Muscle layer of duodenum (tissue), 2 donors: ENCODE results near the gene JARID2.

Experiments
- H3K27ac ChIP-seq: one replicate; pipeline ENCODE4 v1.7.0; 2013; ENCODE audit warnings: mild to moderate bottlenecking, low read length
- H3K27me3 ChIP-seq: one replicate; pipeline ENCODE4 v1.7.0; 2013; ENCODE audit warnings: low read depth, mild to moderate bottlenecking, control low read depth, low read length
- H3K36me3 ChIP-seq, 2 donors: one replicate each; pipeline ENCODE4 v1.7.0; 2013; ENCODE audit warnings: low read length in 2 of 2, control low read depth in 1 of 2, mild to moderate bottlenecking in 1 of 2; ENCODE audit not compliant: insufficient read depth in 2 of 2, control insufficient read depth in 1 of 2
- H3K4me1 ChIP-seq, 2 donors: one replicate each; pipeline ENCODE4 v1.7.0; 2013; ENCODE audit warnings: low read length in 2 of 2, mild to moderate bottlenecking in 2 of 2, control low read depth in 1 of 2, moderate library complexity in 1 of 2; ENCODE audit not compliant: insufficient read depth in 2 of 2, control insufficient read depth in 1 of 2
- H3K4me3 ChIP-seq, 2 donors: one replicate each; pipeline ENCODE4 v1.7.0; 2013; ENCODE audit warnings: low read length in 2 of 2, low read depth in 1 of 2, mild to moderate bottlenecking in 1 of 2
- H3K9me3 ChIP-seq, 2 donors: one replicate each; pipeline ENCODE4 v1.7.0; 2013; ENCODE audit warnings: low read length in 2 of 2, control low read depth in 1 of 2, mild to moderate bottlenecking in 1 of 2; ENCODE audit not compliant: control insufficient read depth in 1 of 2
- donor health status: healthy.

Gene JARID2

DNA sequence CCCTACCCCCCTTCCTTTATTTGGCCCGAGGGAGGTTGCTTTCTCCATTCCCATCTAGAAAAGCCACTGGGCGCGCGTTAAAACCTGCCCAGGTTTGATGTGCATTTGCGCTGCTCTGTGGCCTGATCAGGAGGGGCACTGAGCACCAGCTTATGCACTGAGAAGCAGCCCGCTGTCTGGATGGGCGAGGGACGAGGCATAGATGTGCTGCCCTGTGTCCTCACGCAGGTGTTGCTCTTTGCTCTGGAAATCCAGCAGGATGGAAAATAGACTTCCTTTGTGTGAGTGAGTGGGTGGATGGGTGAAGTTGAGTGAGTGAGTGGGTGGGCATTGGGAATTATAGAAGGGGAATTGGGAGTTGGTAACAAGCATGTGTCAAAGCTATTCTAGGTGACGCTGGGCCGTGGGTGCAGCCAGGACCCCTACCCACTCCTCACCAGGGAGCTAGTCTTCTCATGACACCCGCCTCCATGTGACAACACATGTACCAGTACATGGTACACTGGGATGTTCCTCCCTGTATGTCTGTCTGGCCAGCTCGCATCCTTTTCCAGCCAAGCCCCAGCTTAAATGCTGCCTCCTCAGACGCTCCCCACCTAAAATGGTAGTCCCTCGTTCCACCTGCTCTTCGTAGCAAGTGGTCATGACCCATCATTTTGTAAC, 254.3 kb downstream of the JARID2 start:
- peaks cover 21 to 23% of the 10 kb centered on the region in 2 donors for H3K36me3 ChIP-seq

DNA sequence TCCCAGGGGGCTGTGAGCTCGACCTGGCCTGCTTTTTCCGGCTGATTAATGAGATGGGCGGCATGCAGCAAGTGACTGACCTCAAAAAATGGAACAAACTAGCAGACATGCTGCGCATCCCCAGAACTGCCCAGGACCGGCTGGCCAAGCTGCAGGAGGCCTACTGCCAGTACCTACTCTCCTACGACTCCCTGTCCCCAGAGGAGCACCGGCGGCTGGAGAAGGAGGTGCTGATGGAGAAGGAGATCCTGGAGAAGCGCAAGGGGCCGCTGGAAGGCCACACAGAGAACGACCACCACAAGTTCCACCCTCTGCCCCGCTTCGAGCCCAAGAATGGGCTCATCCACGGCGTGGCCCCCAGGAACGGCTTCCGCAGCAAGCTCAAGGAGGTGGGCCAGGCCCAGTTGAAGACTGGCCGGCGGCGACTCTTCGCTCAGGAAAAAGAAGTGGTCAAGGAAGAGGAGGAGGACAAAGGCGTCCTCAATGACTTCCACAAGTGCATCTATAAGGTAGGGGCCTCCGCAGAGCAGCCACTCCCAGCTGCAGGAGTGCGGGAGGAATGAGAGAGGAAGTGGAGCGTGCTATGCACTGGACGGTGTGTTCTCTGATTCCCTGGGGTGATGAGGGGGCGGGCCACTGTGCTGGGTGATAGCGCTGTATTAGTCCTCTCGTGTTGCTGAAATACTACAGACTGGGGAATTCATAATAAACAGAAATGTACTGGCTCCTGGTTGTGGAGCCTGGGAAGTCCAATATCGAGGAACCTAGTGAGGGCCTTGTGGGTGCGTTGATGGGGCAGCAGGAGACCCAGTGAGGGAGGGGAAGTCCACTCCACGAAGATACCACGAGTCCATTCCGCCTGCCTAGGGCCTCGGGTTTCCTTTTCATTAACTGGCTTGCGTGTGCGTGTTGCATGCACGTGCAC, 255.3 kb downstream of the JARID2 start:
- peaks cover 21% of the 10 kb centered on the region in 2 donors for H3K36me3 ChIP-seq
- H3K9me3 ChIP-seq = no peaks in the 10 kb centered on the region
- no peak overlapping the region for H3K27ac ChIP-seq
- H3K4me1 ChIP-seq = peaks cover 9 to 18% of the 10 kb centered on the region in 2 donors
- H3K27me3 ChIP-seq = no peaks in the 10 kb centered on the region
- no peak overlapping the region for H3K4me3 ChIP-seq

More for the DNA sequence above, 254.3 kb downstream of the JARID2 start:
- Histone ChIP-seq H3K4me1 (peaks cover under 1 to 14% of the 10 kb centered on the region in 2 donors), H3K27me3 (no peaks in the 10 kb centered on the region), H3K4me3 (no peak overlapping the region), H3K9me3 (no peaks in the 10 kb centered on the region), H3K27ac (no peak overlapping the region)

DNA sequence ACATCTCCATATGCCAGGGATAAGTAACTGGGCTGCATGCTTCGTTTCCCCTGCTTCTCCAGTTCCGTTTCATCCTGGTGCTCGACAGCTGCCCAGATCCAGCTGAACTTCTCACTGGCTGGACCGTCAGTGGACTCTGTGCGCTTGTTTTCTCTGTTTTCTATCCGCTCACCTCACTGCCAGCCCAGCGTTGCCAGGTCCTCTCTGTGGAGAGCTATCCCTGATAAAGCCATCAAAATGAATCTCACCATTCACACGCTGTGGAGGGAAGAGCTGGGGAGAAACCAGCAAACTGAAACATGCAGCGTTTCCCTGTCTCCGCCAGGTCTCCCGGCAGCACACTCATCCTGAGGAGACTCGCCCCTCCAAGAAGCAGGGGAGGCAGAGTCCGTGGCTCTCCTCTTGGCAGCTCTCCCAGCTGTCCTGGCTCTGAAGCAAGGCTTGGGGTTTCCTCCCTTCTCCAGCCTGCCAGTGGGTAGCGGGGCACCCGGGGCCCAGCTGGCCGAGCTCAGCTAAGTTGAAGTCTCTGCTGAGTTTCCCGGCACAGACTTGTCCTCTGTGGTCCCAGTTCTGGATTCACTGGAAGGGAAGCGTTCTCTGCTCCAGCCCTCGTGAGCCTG, 256.1 kb downstream of the JARID2 start:
- Histone ChIP-seq H3K4me3 (no peak overlapping the region), H3K9me3 (no peaks in the 10 kb centered on the region), H3K4me1 (peaks cover 9 to 20% of the 10 kb centered on the region in 2 donors), H3K27ac (no peak overlapping the region), H3K27me3 (no peaks in the 10 kb centered on the region), H3K36me3 (peaks cover 13 to 21% of the 10 kb centered on the region in 2 donors)

DNA sequence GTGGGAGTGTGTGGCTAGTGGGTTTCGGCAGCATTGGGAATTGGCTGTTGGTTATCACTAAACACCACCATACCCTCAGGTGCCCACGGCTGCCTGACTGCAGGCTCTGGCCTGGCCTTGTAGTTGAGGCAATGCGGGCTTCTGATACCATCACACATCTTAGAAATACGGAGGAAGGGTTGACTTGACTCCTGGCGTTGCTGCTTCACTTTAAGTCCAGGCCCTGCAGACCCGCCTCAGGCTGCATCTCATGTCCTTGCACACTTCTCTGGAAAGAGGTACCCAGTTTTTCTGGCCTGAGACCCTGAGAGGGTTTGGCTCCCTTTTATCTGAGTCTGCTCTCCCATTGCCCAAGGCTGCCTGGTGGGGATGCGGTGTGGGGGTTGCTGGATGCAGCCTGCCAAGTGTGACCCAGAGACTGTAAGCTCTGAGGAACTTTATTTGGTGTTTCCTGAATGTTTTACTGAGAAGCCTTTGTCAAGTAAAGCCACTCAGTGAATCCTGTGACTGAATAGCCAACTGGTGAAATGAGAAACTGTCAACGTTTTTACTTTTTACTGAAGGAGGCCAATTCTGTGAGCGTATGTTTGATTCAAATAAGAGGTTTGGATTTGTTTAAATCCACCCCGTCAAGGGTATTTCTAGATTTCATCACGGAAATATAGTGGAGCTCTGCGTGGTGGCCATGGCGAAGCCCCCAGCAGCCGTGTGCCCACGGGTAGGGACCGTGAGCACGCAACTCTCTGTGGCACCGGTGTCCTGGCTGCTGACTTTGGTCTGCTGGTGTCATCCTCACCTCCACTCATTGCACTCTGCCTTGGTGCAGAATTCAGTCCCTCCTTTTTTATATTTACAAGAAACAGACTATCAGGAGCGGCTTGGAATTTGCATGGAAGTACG, 256.8 kb downstream of the JARID2 start:
- no peak overlapping the region for H3K4me3 ChIP-seq
- H3K36me3 ChIP-seq = peaks cover 16 to 26% of the 10 kb centered on the region in 2 donors

DNA sequence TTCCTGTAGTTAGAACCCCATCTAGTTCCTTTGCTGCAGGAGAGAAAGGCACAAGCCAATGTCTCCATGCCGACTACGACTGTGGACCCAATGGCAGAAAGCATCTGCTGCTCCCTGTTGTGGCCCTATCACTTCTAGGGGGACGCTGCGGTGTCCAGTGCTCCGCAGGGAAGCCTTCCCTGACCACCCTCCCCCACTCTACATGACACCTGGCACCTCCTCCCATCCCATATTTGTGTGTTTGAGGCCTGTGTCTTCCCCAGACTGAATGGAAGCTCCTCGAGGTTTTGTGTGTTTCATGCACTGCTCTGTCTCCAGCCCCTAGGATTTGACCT, 257.4 kb downstream of the JARID2 start:
- H3K9me3 ChIP-seq = no peaks in the 10 kb centered on the region
- no peak overlapping the region for H3K4me3 ChIP-seq
- H3K4me1 ChIP-seq = peaks cover 9 to 20% of the 10 kb centered on the region in 2 donors
- no peaks in the 10 kb centered on the region for H3K27me3 ChIP-seq
- no peak overlapping the region for H3K27ac ChIP-seq
- H3K36me3 ChIP-seq = peaks cover 18 to 31% of the 10 kb centered on the region in 2 donors

More for the DNA sequence above, 256.8 kb downstream of the JARID2 start:
- Histone ChIP-seq H3K27me3 (no peaks in the 10 kb centered on the region), H3K4me1 (peaks cover 9 to 20% of the 10 kb centered on the region in 2 donors), H3K27ac (no peak overlapping the region), H3K9me3 (no peaks in the 10 kb centered on the region)

DNA sequence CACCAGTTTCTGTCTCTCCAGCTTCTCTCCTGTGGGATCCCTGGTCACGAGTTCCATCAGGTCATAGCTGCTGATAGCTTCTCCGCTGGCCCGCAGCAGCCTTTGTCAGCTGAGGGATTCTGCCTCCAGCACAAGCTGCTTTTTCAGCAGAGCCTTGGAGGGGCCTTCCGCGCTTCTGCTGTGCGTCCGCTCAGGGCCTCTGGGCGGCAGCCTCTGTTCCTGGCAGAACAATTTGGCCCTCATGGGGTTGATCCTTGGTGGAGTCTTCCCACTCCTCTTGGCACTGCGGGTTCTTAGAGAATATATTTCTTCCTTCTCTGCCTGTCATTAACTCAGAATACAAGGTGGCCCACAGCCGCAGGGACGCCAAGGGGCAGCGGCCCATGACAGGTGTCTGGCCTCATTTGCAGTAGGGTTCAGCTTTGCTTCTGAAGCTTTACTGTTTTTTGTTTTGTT, 258.2 kb downstream of the JARID2 start:
- Histone ChIP-seq H3K27me3 (no peaks in the 10 kb centered on the region), H3K27ac (no peak overlapping the region), H3K4me3 (peak overlapping the region; percentile 21 to 39), H3K9me3 (no peaks in the 10 kb centered on the region), H3K36me3 (peaks cover 20 to 32% of the 10 kb centered on the region in 2 donors), H3K4me1 (peaks cover 9 to 20% of the 10 kb centered on the region in 2 donors)

DNA sequence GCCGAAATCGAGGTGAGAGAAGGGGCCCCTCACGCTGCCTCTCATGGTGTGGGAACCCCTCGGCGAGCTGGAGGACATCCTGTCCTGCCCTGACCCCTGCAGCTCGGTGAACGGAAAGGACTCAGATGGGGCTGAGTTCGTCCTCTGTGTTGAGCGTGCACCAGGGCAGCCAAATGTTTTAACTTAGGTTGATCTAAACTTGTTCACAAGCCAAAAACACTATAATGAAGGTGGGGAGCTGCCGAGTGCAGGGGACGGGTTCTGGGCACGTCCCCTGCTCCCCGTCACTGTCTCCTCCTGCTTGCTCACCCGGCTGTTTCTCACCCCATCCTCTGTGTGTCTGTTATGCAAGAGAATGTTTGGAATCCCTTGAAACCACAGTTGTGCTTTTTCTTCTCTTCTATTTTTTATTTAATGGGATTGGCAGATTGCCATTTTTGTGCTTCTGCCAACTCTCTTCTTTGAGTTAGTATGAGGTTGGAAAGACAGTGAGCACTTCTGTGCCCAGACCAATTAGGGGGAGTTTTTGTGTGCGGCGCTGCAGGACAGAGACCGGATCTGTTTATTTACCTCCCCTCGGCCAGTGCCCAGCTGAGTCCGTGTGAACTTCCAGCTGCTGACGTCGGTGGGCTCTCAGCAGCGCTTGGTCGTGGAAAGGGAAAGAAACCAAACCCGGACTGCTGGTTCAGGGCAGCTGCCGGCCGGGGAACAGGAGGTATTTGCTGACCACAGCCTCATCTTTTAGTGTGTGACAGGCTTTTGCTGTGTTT, 258.9 kb downstream of the JARID2 start:
- peak overlapping the region; percentile 21 to 39 for H3K4me3 ChIP-seq
- peaks cover 9 to 20% of the 10 kb centered on the region in 2 donors for H3K4me1 ChIP-seq
- H3K9me3 ChIP-seq = no peaks in the 10 kb centered on the region
- peaks cover 20 to 32% of the 10 kb centered on the region in 2 donors for H3K36me3 ChIP-seq
- no peaks in the 10 kb centered on the region for H3K27me3 ChIP-seq
- no peak overlapping the region for H3K27ac ChIP-seq

DNA sequence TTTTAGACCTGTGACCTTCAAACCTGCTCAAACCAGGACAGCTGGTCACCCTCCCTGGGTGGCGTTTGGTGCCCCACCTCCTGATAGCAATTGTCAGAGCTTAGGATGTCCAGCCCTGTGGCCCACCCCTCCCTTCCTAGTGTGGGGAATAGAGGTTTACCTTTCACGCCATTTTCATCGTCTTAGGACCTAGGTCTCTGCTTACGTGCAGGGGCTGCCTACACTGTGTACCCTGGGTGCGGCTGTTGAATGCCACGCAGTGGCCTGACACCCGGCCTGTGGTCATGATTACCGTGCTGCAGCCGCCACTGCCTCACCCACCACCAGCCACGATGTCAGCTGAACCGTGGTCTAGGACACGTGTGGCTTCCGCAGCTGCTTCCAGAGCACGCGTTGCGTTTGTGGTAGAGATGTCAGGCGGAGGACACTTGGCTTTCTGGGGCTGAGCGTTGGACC, 259.6 kb downstream of the JARID2 start:
- Histone ChIP-seq H3K36me3 (peaks cover 20 to 32% of the 10 kb centered on the region in 2 donors), H3K4me1 (peaks cover 9 to 20% of the 10 kb centered on the region in 2 donors), H3K27ac (no peak overlapping the region), H3K9me3 (no peaks in the 10 kb centered on the region), H3K4me3 (peak overlapping the region; percentile 21 to 39), H3K27me3 (no peaks in the 10 kb centered on the region)

DNA sequence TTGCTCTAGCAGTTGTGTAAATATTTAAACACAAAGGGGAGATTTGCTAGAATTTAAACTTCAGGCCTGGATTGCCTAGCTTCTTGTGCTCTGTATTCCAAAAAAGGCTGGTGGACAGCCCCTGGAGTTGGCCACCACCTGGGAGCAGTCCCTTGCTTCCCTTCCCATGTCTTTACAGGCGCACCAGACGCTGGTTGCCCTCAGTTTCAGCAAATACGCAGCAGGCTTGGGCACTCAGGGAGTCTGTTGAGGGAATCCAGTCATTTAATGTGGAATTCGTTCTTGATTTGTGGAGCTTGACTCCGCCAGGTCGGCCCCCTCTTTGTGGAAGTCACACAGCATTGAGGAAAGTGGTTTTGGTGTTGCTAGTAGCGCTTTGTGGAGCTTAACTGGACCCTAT, 260.2 kb downstream of the JARID2 start:
- Histone ChIP-seq H3K9me3 (no peaks in the 10 kb centered on the region), H3K27me3 (no peaks in the 10 kb centered on the region), H3K4me3 (no peak overlapping the region), H3K27ac (no peak overlapping the region), H3K36me3 (peaks cover 17 to 27% of the 10 kb centered on the region in 2 donors), H3K4me1 (peaks cover 9 to 20% of the 10 kb centered on the region in 2 donors)

DNA sequence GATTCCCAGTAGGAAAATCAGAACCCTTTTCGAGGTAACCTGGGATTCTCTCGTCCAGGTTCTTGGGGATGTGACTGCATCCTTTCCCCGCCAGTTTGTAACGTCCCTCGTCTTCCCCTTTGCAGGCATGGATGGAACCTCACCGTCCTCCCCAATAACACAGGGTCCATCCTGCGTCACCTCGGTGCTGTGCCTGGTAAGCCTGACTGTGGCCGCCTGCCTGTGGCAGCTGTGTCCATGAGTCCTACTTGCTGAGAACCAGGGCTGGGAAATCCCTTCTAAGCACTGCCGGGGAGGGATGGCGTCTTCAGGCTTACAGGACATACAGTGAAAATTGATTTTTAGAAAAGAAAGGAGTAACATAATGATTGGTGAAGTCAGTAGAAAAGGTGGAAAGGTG, 261.4 kb downstream of the JARID2 start:
- no peak overlapping the region for H3K4me3 ChIP-seq
- H3K9me3 ChIP-seq = no peaks in the 10 kb centered on the region
- H3K27ac ChIP-seq = no peak overlapping the region
- H3K4me1 ChIP-seq = peaks cover 9 to 20% of the 10 kb centered on the region in 2 donors
- H3K36me3 ChIP-seq = peaks cover 23 to 33% of the 10 kb centered on the region in 2 donors
- H3K27me3 ChIP-seq = no peaks in the 10 kb centered on the region
